Endometrial microvascular endothelial cells (primary cell): ENCODE measurements around the gene LTBP1. TPM values are rescaled to one million over a fixed set of nuclear protein-coding genes. Genes with fewer than 3 reads are reported as not detected.

Source experiments
- in situ Hi-C: cut with HindIII; loops from 2 replicates; pipeline ENCODE4 v1.10.0; 2017; ENCODE audit warnings: low sequenced_read_pairs, low pct_unique_long_range_greater_than_20kb; ENCODE audit errors: inconsistent ontology term
- total RNA-seq: library from RNA; depleted of rRNA; stranded (reverse); fragments of >200 nt; gene quantifications from one replicate; pipeline ENCODE4 v1.2.3, GENCODE V29; 2015; ENCODE audit errors: inconsistent ontology term

Gene LTBP1
- total RNA-seq, 1 donor from 2014 or later = 146 TPM

- in situ Hi-C loops = no loop called here
Observed at GRCh38 chr2:33060405-33060804, 113.7 kb downstream of the LTBP1 start.

- in situ Hi-C loops = no loop called here
Observed at GRCh38 chr2:33062665-33063250, 116.0 kb downstream of the LTBP1 start.

- in situ Hi-C loops = no loop called here
Observed at GRCh38 chr2:33064349-33064801, 117.6 kb downstream of the LTBP1 start.

GRCh38 chr2:33067598-33067997, 120.8 kb downstream of the LTBP1 start:
- in situ Hi-C loops = no loop called here

GRCh38 chr2:33068261-33068660, 121.5 kb downstream of the LTBP1 start:
- in situ Hi-C loops = no loop called here

- in situ Hi-C loops = no loop called here
Observed at GRCh38 chr2:33069894-33070651, 123.3 kb downstream of the LTBP1 start.

GRCh38 chr2:33071591-33071990, 124.8 kb downstream of the LTBP1 start:
- in situ Hi-C loops = no loop called here

GRCh38 chr2:33072614-33073013, 125.9 kb downstream of the LTBP1 start:
- in situ Hi-C loops = no loop called here

GRCh38 chr2:33073018-33073417, 126.3 kb downstream of the LTBP1 start:
- in situ Hi-C loops = no loop called here

GRCh38 chr2:33074197-33074596, 127.4 kb downstream of the LTBP1 start:
- in situ Hi-C loops = no loop called here

GRCh38 chr2:33077311-33077710, 130.6 kb downstream of the LTBP1 start:
- in situ Hi-C loops = no loop called here

GRCh38 chr2:33077844-33078243, 131.1 kb downstream of the LTBP1 start:
- in situ Hi-C loops = no loop called here

GRCh38 chr2:33081691-33082090, 134.9 kb downstream of the LTBP1 start:
- in situ Hi-C loops = no loop called here

- in situ Hi-C loops = no loop called here
Observed at GRCh38 chr2:33083699-33084387, 137.1 kb downstream of the LTBP1 start.

- in situ Hi-C loops = no loop called here
Observed at GRCh38 chr2:33084433-33084832, 137.7 kb downstream of the LTBP1 start.

- in situ Hi-C loops = no loop called here
Observed at GRCh38 chr2:33085646-33086045, 138.9 kb downstream of the LTBP1 start.

- in situ Hi-C loops = no loop called here
Observed at GRCh38 chr2:33086400-33087015, 139.8 kb downstream of the LTBP1 start.

GRCh38 chr2:33090553-33091134, 143.9 kb downstream of the LTBP1 start:
- in situ Hi-C loops = no loop called here

GRCh38 chr2:33091541-33092123, 144.9 kb downstream of the LTBP1 start:
- in situ Hi-C loops = no loop called here
